CD4-positive, alpha-beta T cell treated with Interleukin-15 for 4 hours (primary cell): ENCODE results near the gene GPD2.
A peak's percentile ranks its signal among the peaks of the same experiment; 100 is the strongest.

Source experiments
- DNase-seq: peaks from one replicate; pipeline ENCODE4 v3.0.0-alpha.2; 2020; ENCODE audit warnings: low spot score

The GPD2 gene

GRCh38 chr2:156532989-156533388 lies 96.8 kb downstream of the GPD2 start:
- DNase-seq, result no peak

GRCh38 chr2:156536534-156536933 lies 100.4 kb downstream of the GPD2 start:
- no peak for DNase-seq

- no peak for DNase-seq
Observed at GRCh38 chr2:156537141-156537540, 101.0 kb downstream of the GPD2 start.

- DNase-seq, result no peak
Observed at GRCh38 chr2:156538083-156538504, 101.9 kb downstream of the GPD2 start.

GRCh38 chr2:156539086-156539860 lies 103.1 kb downstream of the GPD2 start:
- DNase-seq, result no peak

GRCh38 chr2:156540706-156541105 lies 104.5 kb downstream of the GPD2 start:
- DNase-seq, result no peak

- no peak for DNase-seq
Observed at GRCh38 chr2:156541229-156541628, 105.0 kb downstream of the GPD2 start.

- no peak for DNase-seq
Observed at GRCh38 chr2:156541706-156542105, 105.5 kb downstream of the GPD2 start.

- DNase-seq, result no peak
Observed at GRCh38 chr2:156548413-156548812, 112.2 kb downstream of the GPD2 start.

GRCh38 chr2:156553714-156554442 lies 117.7 kb downstream of the GPD2 start:
- no peak for DNase-seq

GRCh38 chr2:156561326-156561725 lies 125.1 kb downstream of the GPD2 start:
- no peak for DNase-seq

- no peak for DNase-seq
Observed at GRCh38 chr2:156562124-156562523, 125.9 kb downstream of the GPD2 start.

GRCh38 chr2:156563994-156564753 lies 128.0 kb downstream of the GPD2 start:
- DNase-seq, result no peak

GRCh38 chr2:156565066-156565710 lies 129.0 kb downstream of the GPD2 start:
- DNase-seq, result no peak

GRCh38 chr2:156573710-156574109 lies 137.5 kb downstream of the GPD2 start:
- DNase-seq, result no peak

- DNase-seq, result no peak
Observed at GRCh38 chr2:156574112-156574511, 137.9 kb downstream of the GPD2 start.

- no peak for DNase-seq
Observed at GRCh38 chr2:156576005-156576404, 139.8 kb downstream of the GPD2 start.

- no peak for DNase-seq
Observed at GRCh38 chr2:156580501-156580900, 144.3 kb downstream of the GPD2 start.

GRCh38 chr2:156581280-156581679 lies 145.1 kb downstream of the GPD2 start:
- DNase-seq, result no peak

- DNase-seq, result no peak
Observed at GRCh38 chr2:156585457-156585856, 149.3 kb downstream of the GPD2 start.

GRCh38 chr2:156586621-156587020 lies 150.4 kb downstream of the GPD2 start:
- no peak for DNase-seq

GRCh38 chr2:156589381-156590079 lies 153.4 kb downstream of the GPD2 start:
- DNase-seq, result peak; percentile 48
